ENCODE results near the gene ALKBH3. TPM values are rescaled to one million over a fixed set of nuclear protein-coding genes. Genes with fewer than 3 reads are reported as not detected.

Gene ALKBH3
- total and polyA plus RNA-seq, 2 experiments from 2014 or later = 23.8 to 27.2 TPM

DNA sequence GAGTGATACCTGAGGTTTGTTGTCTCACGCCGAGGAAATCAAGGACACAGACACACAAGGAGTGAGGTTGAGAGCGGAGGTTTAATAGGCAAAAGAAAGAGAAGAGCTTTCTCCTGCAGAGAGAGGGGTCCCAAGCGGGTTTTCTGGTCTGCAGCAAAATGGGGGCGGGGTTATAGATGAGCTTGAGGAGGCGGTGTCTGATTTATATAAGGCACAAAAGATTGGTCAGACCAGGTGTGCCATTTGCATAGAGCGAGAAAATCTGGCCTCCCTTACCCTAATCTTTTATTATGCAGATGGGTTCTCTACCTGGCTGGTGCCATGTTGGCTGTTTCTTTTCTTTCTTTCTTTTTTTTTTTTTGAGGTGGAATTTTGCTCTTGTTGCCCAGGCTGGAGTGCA, 73.6 kb downstream of the ALKBH3 start:
- no peaks in the 10 kb centered on the region for H3K9me2 ChIP-seq (replicated peaks; ENCODE audit: insufficient read depth)
- H3K27ac ChIP-seq = no peak overlapping the region
- no peak for DNase-seq (ENCODE audit: low spot score)
- 84% methylated on average over 7 of the region's 7 CpGs for WGBS (ENCODE audit: low lambda C conversion rate, missing lambda C conversion rate)
- TF ChIP-seq EZH2phosphoT487 (IDR thresholded peaks at IDR 0.05; ENCODE audit: low read depth, severe bottlenecking, unreplicated experiment) (no peak), EZH2 (IDR thresholded peaks at IDR 0.05; ENCODE audit: borderline replicate concordance) (no peak)
- TF ChIP-seq, protein P1, sequence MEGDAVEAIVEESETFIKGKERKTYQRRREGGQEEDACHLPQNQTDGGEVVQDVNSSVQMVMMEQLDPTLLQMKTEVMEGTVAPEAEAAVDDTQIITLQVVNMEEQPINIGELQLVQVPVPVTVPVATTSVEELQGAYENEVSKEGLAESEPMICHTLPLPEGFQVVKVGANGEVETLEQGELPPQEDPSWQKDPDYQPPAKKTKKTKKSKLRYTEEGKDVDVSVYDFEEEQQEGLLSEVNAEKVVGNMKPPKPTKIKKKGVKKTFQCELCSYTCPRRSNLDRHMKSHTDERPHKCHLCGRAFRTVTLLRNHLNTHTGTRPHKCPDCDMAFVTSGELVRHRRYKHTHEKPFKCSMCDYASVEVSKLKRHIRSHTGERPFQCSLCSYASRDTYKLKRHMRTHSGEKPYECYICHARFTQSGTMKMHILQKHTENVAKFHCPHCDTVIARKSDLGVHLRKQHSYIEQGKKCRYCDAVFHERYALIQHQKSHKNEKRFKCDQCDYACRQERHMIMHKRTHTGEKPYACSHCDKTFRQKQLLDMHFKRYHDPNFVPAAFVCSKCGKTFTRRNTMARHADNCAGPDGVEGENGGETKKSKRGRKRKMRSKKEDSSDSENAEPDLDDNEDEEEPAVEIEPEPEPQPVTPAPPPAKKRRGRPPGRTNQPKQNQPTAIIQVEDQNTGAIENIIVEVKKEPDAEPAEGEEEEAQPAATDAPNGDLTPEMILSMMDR (IDR thresholded peaks at IDR 0.05; ENCODE audit: poor library complexity) = no peak
- no peaks in the 10 kb centered on the region for H3K27me3 ChIP-seq
- H3K4me1 ChIP-seq (ENCODE audit: insufficient read depth) = no peaks in the 10 kb centered on the region
- H3K4me2 ChIP-seq = no peak overlapping the region
- H4K20me1 ChIP-seq (ENCODE audit: insufficient read depth, poor library complexity, severe bottlenecking) = no peaks in the 10 kb centered on the region
- no peaks in the 10 kb centered on the region for H3K79me2 ChIP-seq
- H3K4me3 ChIP-seq = no peak overlapping the region
- H3K9me3 ChIP-seq (ENCODE audit: low read depth) = no peaks in the 10 kb centered on the region
- H3K36me3 ChIP-seq (replicated peaks; ENCODE audit: insufficient read depth, low read depth) = no peaks in the 10 kb centered on the region
- H2AFZ ChIP-seq = no peak overlapping the region

DNA sequence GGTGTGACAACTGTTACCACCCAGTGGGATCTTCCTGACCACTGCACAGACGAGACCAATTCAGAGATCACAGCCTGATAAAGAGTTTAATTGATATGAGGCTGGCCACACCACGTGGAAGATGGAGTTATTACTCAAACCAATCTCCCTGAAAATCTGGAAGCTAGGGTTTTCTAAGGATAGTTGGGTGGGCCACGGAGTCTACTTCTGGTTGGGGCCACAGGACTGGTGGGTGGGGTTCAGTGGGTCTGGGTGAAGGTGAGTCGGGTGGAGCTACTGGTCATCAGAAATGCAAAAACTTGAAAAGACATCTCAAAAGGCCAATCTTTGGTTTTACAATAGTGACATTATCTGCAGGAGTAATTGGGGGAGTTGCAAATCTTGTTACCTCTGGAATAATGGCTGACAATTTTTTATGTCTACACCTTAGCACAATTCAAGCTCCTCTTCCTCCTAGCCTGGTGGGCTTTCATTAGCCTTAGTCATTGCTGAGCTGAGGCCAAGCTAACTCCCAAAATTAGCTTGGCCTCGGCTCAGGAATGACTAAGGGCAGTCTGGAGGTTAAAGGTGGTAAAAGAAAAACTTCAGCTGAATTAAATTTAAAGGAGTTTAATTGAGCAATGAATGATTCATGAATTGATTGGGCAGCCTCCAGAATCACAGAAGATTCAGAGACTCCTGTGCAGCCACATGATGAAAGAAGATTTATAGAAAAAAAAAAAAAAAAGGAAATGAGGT, 74.9 kb downstream of the ALKBH3 start:
- H4K20me1 ChIP-seq (ENCODE audit: insufficient read depth, poor library complexity, severe bottlenecking) = no peaks in the 10 kb centered on the region
- DNase-seq (ENCODE audit: low spot score) = no peak
- H3K36me3 ChIP-seq (replicated peaks; ENCODE audit: insufficient read depth, low read depth) = no peaks in the 10 kb centered on the region
- no peaks in the 10 kb centered on the region for H3K4me1 ChIP-seq (ENCODE audit: insufficient read depth)
- TF ChIP-seq EZH2phosphoT487 (IDR thresholded peaks at IDR 0.05; ENCODE audit: low read depth, severe bottlenecking, unreplicated experiment) = no peak
- no peak for TF ChIP-seq EZH2 (IDR thresholded peaks at IDR 0.05; ENCODE audit: borderline replicate concordance)
- TF ChIP-seq, protein P1 (IDR thresholded peaks at IDR 0.05; ENCODE audit: poor library complexity) = no peak
- no peaks in the 10 kb centered on the region for H3K79me2 ChIP-seq
- no peak overlapping the region for H2AFZ ChIP-seq
- WGBS (ENCODE audit: low lambda C conversion rate, missing lambda C conversion rate) = 72% methylated on average over 5 of the region's 5 CpGs
- no peaks in the 10 kb centered on the region for H3K9me3 ChIP-seq (ENCODE audit: low read depth)
- H3K4me2 ChIP-seq = no peak overlapping the region
- no peak overlapping the region for H3K27ac ChIP-seq
- no peak overlapping the region for H3K4me3 ChIP-seq
- H3K27me3 ChIP-seq = no peaks in the 10 kb centered on the region
- H3K9me2 ChIP-seq (replicated peaks; ENCODE audit: insufficient read depth) = no peaks in the 10 kb centered on the region

DNA sequence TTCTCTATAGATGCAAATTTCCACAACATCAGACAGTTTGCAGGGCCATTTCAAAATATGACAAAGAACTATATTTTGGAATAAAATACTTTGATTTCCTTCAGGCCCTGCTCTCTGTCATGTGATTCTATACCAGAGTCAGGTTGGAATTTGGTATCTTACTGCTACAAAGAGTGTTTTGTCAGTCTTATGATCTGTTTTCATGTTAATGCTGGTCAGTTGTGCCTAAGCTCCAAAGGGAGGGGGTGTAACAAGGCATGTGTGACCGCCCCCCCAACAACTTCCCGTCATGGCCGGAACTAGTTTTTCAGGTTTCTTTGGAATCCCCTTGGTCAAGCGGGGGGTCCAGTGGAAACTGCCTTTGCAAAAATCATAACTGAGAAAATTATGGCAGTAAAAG, 76.9 kb downstream of the ALKBH3 start:
- Histone ChIP-seq H3K27ac (no peak overlapping the region), H3K4me2 (no peak overlapping the region), H3K9me3 (ENCODE audit: low read depth) (no peaks in the 10 kb centered on the region), H3K4me3 (no peak overlapping the region), H3K27me3 (no peaks in the 10 kb centered on the region), H3K79me2 (no peaks in the 10 kb centered on the region), H4K20me1 (ENCODE audit: insufficient read depth, poor library complexity, severe bottlenecking) (no peaks in the 10 kb centered on the region), H2AFZ (no peak overlapping the region), H3K9me2 (replicated peaks; ENCODE audit: insufficient read depth) (no peaks in the 10 kb centered on the region), H3K4me1 (ENCODE audit: insufficient read depth) (no peaks in the 10 kb centered on the region), H3K36me3 (replicated peaks; ENCODE audit: insufficient read depth, low read depth) (no peaks in the 10 kb centered on the region)
- no peak for TF ChIP-seq EZH2 (IDR thresholded peaks at IDR 0.05; ENCODE audit: borderline replicate concordance)
- no peak for TF ChIP-seq EZH2phosphoT487 (IDR thresholded peaks at IDR 0.05; ENCODE audit: low read depth, severe bottlenecking, unreplicated experiment)
- TF ChIP-seq, protein P1 (IDR thresholded peaks at IDR 0.05; ENCODE audit: poor library complexity) = no peak
- no peak for DNase-seq (ENCODE audit: low spot score)
- 82% methylated on average over 4 of the region's 4 CpGs for WGBS (ENCODE audit: low lambda C conversion rate, missing lambda C conversion rate)
